ENCODE data around the gene GHRH. TPM values are rescaled to one million over a fixed set of nuclear protein-coding genes. Genes with fewer than 3 reads are reported as not detected.
A peak's percentile ranks its signal among the peaks of the same experiment; 100 is the strongest.

The GHRH gene
- total RNA-seq, 1 donor from 2014 or later, result not detected

GRCh38 chr20:37207171-37207570 is 54.4 kb downstream of the GHRH start:
- no peaks in the 10 kb centered on the region for H3K27me3 ChIP-seq (ENCODE audit: control insufficient read depth, insufficient read depth, low read length)
- DNase-seq (ENCODE audit: low read depth) (no peak), FAIRE-seq (no peak)
- H3K4me3 ChIP-seq (ENCODE audit: low read depth, low read length), result no peak overlapping the region
- TF ChIP-seq CTCF (IDR thresholded peaks at IDR 0.05; ENCODE audit: insufficient read depth, low read length, severe bottlenecking), result no peak
- H3K36me3 ChIP-seq (ENCODE audit: control insufficient read depth, insufficient read depth, low read length), result peaks cover 25% of the 10 kb centered on the region

GRCh38 chr20:37205794-37206193 is 55.8 kb downstream of the GHRH start:
- no peak for TF ChIP-seq CTCF (IDR thresholded peaks at IDR 0.05; ENCODE audit: insufficient read depth, low read length, severe bottlenecking)

GRCh38 chr20:37205130-37205529 is 56.5 kb downstream of the GHRH start:
- TF ChIP-seq CTCF (IDR thresholded peaks at IDR 0.05; ENCODE audit: insufficient read depth, low read length, severe bottlenecking), result no peak
- peaks cover 24% of the 10 kb centered on the region for H3K36me3 ChIP-seq (ENCODE audit: control insufficient read depth, insufficient read depth, low read length)

More at GRCh38 chr20:37205794-37206193, 55.8 kb downstream of the GHRH start:
- Histone ChIP-seq H3K27me3 (ENCODE audit: control insufficient read depth, insufficient read depth, low read length) (no peaks in the 10 kb centered on the region), H3K4me3 (ENCODE audit: low read depth, low read length) (no peak overlapping the region), H3K36me3 (ENCODE audit: control insufficient read depth, insufficient read depth, low read length) (peaks cover 24% of the 10 kb centered on the region)
- FAIRE-seq, result no peak
- no peak for DNase-seq (ENCODE audit: low read depth)

GRCh38 chr20:37204056-37204455 is 57.6 kb downstream of the GHRH start:
- no peak for FAIRE-seq
- Histone ChIP-seq H3K4me3 (ENCODE audit: low read depth, low read length) (no peak overlapping the region), H3K36me3 (ENCODE audit: control insufficient read depth, insufficient read depth, low read length) (peaks cover 25% of the 10 kb centered on the region), H3K27me3 (ENCODE audit: control insufficient read depth, insufficient read depth, low read length) (no peaks in the 10 kb centered on the region)
- no peak for DNase-seq (ENCODE audit: low read depth)
- no peak for TF ChIP-seq CTCF (IDR thresholded peaks at IDR 0.05; ENCODE audit: insufficient read depth, low read length, severe bottlenecking)

More at GRCh38 chr20:37205130-37205529, 56.5 kb downstream of the GHRH start:
- FAIRE-seq (no peak), DNase-seq (ENCODE audit: low read depth) (no peak)
- no peaks in the 10 kb centered on the region for H3K27me3 ChIP-seq (ENCODE audit: control insufficient read depth, insufficient read depth, low read length)
- no peak overlapping the region for H3K4me3 ChIP-seq (ENCODE audit: low read depth, low read length)

GRCh38 chr20:37202267-37202943 is 59.2 kb downstream of the GHRH start:
- H3K4me3 ChIP-seq (ENCODE audit: low read depth, low read length), result no peak overlapping the region
- DNase-seq (ENCODE audit: low read depth) (peak; percentile 87), FAIRE-seq (no peak)
- H3K36me3 ChIP-seq (ENCODE audit: control insufficient read depth, insufficient read depth, low read length), result peaks cover 28% of the 10 kb centered on the region
- H3K27me3 ChIP-seq (ENCODE audit: control insufficient read depth, insufficient read depth, low read length), result no peaks in the 10 kb centered on the region
- TF ChIP-seq CTCF (IDR thresholded peaks at IDR 0.05; ENCODE audit: insufficient read depth, low read length, severe bottlenecking), result peak; percentile 68

GRCh38 chr20:37201827-37202162 is 59.8 kb downstream of the GHRH start:
- no peak for FAIRE-seq
- no peak overlapping the region for H3K4me3 ChIP-seq (ENCODE audit: low read depth, low read length)
- no peak for DNase-seq (ENCODE audit: low read depth)
- no peaks in the 10 kb centered on the region for H3K27me3 ChIP-seq (ENCODE audit: control insufficient read depth, insufficient read depth, low read length)
- peaks cover 28% of the 10 kb centered on the region for H3K36me3 ChIP-seq (ENCODE audit: control insufficient read depth, insufficient read depth, low read length)
- no peak for TF ChIP-seq CTCF (IDR thresholded peaks at IDR 0.05; ENCODE audit: insufficient read depth, low read length, severe bottlenecking)
